ENCODE measurements around the gene TUBGCP3. TPM values are rescaled to one million over a fixed set of nuclear protein-coding genes. Genes with fewer than 3 reads are reported as not detected.
"Not testable (repeated sequence)": the region's sequence is repeated elsewhere in the genome, so short reads cannot be mapped to it uniquely, and the experiment has no call there.

The TUBGCP3 gene, protein sequence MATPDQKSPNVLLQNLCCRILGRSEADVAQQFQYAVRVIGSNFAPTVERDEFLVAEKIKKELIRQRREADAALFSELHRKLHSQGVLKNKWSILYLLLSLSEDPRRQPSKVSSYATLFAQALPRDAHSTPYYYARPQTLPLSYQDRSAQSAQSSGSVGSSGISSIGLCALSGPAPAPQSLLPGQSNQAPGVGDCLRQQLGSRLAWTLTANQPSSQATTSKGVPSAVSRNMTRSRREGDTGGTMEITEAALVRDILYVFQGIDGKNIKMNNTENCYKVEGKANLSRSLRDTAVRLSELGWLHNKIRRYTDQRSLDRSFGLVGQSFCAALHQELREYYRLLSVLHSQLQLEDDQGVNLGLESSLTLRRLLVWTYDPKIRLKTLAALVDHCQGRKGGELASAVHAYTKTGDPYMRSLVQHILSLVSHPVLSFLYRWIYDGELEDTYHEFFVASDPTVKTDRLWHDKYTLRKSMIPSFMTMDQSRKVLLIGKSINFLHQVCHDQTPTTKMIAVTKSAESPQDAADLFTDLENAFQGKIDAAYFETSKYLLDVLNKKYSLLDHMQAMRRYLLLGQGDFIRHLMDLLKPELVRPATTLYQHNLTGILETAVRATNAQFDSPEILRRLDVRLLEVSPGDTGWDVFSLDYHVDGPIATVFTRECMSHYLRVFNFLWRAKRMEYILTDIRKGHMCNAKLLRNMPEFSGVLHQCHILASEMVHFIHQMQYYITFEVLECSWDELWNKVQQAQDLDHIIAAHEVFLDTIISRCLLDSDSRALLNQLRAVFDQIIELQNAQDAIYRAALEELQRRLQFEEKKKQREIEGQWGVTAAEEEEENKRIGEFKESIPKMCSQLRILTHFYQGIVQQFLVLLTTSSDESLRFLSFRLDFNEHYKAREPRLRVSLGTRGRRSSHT
- 10 to 100 TPM; 53.9 to 59.6 TPM for total RNA-seq

DNA sequence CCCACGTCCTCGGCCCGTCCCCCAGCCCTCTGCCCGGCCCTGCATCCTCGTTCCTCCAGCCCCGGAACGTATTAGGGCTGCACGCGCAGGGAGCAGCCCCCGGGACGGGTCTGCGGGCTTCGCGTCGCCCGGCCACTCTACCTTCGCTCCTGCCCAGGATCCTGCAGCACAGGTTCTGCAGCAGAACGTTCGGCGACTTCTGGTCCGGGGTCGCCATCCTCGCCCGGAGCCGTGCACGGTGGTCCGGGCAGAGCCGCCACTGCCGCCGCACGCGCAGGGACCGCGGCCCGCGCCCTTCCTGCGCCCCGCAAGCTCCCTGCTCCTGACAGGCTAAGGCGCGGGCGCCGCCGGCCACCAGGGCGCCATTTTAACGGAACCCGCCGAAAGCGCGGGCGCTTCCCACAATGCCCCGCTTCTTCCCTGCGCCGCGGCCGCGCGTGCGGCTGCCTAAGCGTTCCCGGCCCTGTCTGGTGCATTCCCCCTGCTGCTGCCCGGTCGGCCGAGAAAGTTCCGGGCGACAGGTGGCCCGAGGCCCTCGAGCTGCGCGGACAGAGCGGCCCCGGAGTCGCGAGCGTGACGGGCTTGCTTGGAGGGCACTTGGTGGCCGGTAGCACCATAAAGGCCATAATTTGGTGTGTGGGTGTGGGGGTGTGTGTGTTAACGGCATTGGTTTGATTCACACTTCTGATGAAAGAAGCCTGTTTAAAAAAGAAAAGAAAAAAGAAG lies at the start of gene TUBGCP3:
Gene TUBGCP3, minus strand, starts transcription at position 390 of the 726 bp plus-strand sequence. Its CDS starts 173 bp downstream, at position 217.
- H3K4me1 Mint-ChIP-seq (ENCODE audit: low read depth) = peaks cover 44% of the 10 kb centered on the region
- H3K27me3 Mint-ChIP-seq (ENCODE audit: low read depth) = no peaks in the 10 kb centered on the region

DNA sequence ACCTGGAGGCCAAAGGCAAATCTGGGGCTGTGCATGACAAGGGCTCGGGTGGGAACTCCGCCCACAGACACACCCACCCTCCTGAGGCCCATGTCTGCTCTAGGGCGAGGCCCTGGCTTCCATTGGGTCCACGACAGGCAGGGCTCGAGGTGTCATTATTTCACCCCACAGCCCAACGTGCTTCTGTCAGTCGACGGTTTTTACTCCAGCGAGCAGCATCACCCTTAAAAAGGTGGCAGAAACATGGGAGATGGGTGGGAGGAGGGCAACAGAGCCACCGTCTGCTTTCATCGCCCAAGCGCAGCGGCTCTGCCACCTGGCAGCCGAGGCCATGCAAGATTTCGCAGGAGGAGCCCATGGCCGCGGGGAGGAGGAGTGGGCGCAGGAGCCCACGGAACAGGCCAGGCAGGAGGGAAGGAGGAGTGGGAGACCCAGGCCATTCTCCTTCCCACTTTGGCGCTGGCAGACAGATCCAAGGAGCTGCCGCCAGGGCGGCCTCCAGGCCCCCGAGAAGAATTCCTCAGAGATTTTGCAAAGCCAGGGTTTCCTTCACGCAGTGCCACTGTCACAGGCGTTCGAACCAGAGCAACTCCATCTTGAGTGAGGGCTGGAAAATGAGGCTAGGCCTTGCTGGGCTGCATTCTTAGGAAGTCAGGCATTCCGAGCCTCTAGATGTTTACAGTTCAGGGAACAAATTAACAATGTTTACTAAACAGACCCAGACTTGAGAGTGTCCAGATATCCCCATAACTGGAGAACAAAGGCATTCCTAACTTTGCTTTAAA lies 49.3 kb upstream of the TUBGCP3 start:
- DNase-seq (no peak), ATAC-seq (replicated peaks in 1 of 2) (no peak)
- peaks cover 30% of the 10 kb centered on the region for H3K27me3 Mint-ChIP-seq (ENCODE audit: low read depth)
- H3K27ac Mint-ChIP-seq = no peak overlapping the region
- peaks cover 11% of the 10 kb centered on the region for H3K4me1 Mint-ChIP-seq (ENCODE audit: low read depth)
- H3K36me3 Mint-ChIP-seq (ENCODE audit: insufficient read depth in 2 of 2) = no peaks in the 10 kb centered on the region
- H3K9me3 Mint-ChIP-seq = no peaks in the 10 kb centered on the region
- H3K4me3 Mint-ChIP-seq = no peak overlapping the region

More for the DNA sequence above, at the start of gene TUBGCP3:
- H3K36me3 Mint-ChIP-seq (ENCODE audit: insufficient read depth in 2 of 2) = peaks cover 4 to 7% of the 10 kb centered on the region in 2 donors
- H3K27ac Mint-ChIP-seq = peak within 1 kb of the TSS; percentile 99
- ATAC-seq (replicated peaks in 1 of 2) = peak; percentile 83 to 86
- peak within 1 kb of the TSS; percentile 88 to 97 for H3K4me3 Mint-ChIP-seq
- no peaks in the 10 kb centered on the region for H3K9me3 Mint-ChIP-seq
- peak; percentile 80 to 89 for DNase-seq

DNA sequence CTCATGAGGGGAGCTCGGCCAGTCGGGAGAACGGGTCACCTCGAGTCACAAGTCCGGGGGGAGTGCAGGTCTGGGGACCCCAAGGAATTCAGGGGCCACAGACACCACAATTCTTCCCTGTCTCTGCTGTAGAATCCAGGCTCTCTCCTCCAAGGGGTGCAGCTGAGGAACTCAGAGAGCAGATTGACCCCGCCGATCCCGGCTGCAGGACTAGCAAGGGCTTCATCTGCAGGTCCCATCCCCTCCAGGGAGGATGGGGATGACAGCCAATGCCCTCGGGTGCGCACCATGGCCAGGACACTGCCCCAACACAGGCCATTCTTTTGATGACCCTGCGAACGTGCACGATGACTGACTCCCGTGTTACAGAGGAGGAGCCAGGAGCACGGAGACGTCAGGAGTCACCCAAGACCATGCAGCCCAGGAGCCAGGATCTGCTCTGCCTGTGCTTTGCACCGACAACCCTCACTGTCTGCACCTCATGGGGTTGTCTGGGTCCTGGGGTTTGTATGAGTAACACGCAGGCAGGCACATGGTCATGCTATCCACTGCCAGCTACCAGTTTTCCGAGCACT lies 48.5 kb upstream of the TUBGCP3 start:
- no peak overlapping the region for H3K4me3 Mint-ChIP-seq
- H3K36me3 Mint-ChIP-seq (ENCODE audit: insufficient read depth in 2 of 2) = no peaks in the 10 kb centered on the region
- no peaks in the 10 kb centered on the region for H3K9me3 Mint-ChIP-seq
- DNase-seq = no peak
- no peak for ATAC-seq (replicated peaks in 1 of 2)
- peaks cover 11% of the 10 kb centered on the region for H3K4me1 Mint-ChIP-seq (ENCODE audit: low read depth)
- H3K27ac Mint-ChIP-seq = no peak overlapping the region
- peaks cover 30% of the 10 kb centered on the region for H3K27me3 Mint-ChIP-seq (ENCODE audit: low read depth)

DNA sequence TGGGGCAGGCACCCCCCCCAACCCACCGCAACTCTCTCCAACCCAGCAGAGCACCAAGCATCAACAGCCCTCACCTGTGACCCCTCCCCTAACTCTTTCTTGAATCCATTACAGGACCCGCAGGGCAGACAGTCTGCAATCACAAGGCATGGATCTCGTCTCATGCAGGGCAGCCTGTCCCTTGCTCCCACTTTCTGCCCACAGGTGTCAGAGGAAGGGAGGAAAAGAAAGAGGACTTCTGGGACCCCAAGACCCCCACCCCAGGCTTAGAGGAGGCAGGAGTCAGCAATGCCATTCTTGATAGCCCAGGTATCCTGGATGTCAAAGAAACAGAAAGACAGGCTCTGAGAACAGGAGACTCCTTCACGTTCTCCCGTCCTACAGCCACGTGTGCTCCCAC lies 47.4 kb upstream of the TUBGCP3 start:
- ATAC-seq (replicated peaks in 1 of 2) (no peak), DNase-seq (no peak)
- Mint-ChIP-seq H3K9me3 (no peaks in the 10 kb centered on the region), H3K27ac (no peak overlapping the region), H3K4me3 (no peak overlapping the region), H3K36me3 (ENCODE audit: insufficient read depth in 2 of 2) (no peaks in the 10 kb centered on the region), H3K27me3 (ENCODE audit: low read depth) (peaks cover 26% of the 10 kb centered on the region), H3K4me1 (ENCODE audit: low read depth) (peaks cover 4% of the 10 kb centered on the region)

DNA sequence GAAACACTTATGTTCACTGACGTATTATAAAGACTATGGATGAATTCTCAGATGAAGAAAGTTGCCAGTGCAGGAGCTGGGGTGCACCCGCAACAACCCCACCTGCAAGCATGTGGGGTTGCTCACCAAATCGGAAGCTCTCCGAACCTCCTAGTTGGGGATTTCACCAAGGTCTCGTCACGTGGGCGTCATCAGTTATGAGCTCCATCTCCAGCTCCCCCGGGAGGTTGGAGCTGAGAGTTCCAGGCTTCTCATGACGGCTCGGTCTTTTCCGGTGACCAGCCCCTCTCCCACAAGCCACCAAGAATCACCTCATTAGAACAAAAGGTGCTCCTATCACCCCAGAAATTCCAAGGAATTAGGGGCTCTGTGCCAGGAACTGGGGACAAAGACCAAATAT lies 46.1 kb upstream of the TUBGCP3 start:
- Mint-ChIP-seq H3K4me1 (ENCODE audit: low read depth) (no peaks in the 10 kb centered on the region), H3K36me3 (ENCODE audit: insufficient read depth in 2 of 2) (no peaks in the 10 kb centered on the region), H3K27me3 (ENCODE audit: low read depth) (peaks cover 14% of the 10 kb centered on the region), H3K4me3 (no peak overlapping the region), H3K9me3 (no peaks in the 10 kb centered on the region), H3K27ac (no peak overlapping the region)
- no peak for DNase-seq
- ATAC-seq (replicated peaks in 1 of 2) = no peak

DNA sequence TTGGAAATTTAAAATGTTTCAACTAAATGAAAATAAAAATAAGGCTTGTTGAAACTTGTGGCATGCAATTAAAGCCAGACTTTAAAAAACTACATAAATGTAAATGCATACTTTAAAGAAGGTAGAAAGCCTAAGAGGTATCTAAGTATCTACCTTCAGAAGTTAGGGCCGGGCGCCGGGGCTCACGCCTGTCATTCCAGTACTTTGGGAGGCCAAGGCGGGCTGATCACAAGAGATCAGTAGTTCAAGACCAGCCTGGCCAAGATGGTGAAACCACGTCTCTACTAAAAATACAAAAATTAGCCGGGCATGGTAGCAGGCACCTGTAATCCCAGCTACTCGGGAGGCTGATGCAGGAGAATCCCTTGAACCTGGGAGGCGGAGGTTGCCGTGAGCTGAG lies 42.3 kb upstream of the TUBGCP3 start:
- not testable (repeated sequence) for ATAC-seq (replicated peaks in 1 of 2); DNase-seq; H3K36me3 Mint-ChIP-seq (ENCODE audit: insufficient read depth in 2 of 2); H3K4me3 Mint-ChIP-seq; H3K9me3 Mint-ChIP-seq; H3K4me1 Mint-ChIP-seq (ENCODE audit: low read depth); H3K27me3 Mint-ChIP-seq (ENCODE audit: low read depth); H3K27ac Mint-ChIP-seq

DNA sequence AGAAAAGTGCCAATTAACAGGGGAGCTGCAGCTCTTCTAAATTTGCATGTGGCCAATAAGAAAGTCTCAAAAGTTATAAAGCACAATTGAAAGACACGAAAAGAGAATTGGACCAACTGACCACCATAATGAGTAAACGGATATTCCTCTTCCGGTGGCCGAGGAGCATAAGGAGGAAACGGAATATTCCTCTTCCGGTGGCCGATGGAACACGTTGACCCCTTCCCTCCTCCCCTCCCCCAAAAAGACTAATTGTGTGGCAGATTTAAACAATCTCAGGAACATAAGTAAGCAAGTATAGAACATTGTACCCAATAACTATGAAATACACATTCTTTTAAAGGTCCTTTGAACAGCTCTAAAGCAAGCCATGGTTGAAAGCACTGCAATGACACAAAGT lies 41.2 kb upstream of the TUBGCP3 start:
- Mint-ChIP-seq H3K4me3 (no peak overlapping the region), H3K27ac (no peak overlapping the region), H3K27me3 (ENCODE audit: low read depth) (no peaks in the 10 kb centered on the region), H3K36me3 (ENCODE audit: insufficient read depth in 2 of 2) (no peaks in the 10 kb centered on the region), H3K4me1 (ENCODE audit: low read depth) (no peaks in the 10 kb centered on the region), H3K9me3 (no peaks in the 10 kb centered on the region)
- ATAC-seq (replicated peaks in 1 of 2) (no peak), DNase-seq (no peak)

DNA sequence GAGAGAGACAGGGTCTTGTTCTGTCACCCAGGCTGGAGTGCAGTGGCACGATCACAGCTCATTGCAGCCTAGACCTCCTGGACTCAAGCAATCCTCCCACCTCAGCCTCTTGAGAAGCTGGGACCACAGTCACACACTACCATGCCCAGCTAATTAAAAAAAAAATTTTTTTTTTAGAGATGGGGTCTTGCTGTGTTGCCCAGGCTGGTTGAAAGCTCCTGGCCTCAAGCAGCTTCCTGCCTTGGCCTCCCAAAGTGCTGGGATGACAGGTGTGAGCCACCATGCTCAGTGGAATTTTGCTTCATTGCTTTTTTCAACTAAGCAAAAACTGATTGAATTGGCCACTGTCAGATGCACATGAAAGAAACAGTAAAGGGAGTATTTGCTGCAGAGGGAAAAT lies 39.7 kb upstream of the TUBGCP3 start:
- H3K36me3 Mint-ChIP-seq (ENCODE audit: insufficient read depth in 2 of 2); H3K4me3 Mint-ChIP-seq; H3K27ac Mint-ChIP-seq; H3K4me1 Mint-ChIP-seq (ENCODE audit: low read depth); ATAC-seq (replicated peaks in 1 of 2); H3K9me3 Mint-ChIP-seq; H3K27me3 Mint-ChIP-seq (ENCODE audit: low read depth); DNase-seq: not testable (repeated sequence)

DNA sequence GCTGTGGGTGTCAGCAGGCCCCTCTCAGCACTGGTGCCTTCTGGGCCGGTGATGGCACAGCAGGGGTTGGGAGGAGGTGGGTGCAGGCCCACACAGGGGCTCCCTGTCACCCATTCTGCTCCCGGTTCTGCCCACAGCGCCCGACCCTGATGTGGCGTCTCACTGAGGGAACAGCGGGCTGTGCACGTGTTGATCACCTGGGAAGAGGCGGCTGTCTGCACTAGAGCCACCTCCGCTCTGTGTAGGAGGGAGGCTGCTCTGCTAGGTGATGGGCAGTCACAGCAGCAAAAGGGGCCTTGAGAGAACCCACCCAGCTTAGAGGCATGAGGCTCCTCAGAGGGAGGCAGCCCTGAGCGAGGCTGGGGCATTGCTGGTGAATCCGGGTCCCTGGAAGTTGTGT lies 39.2 kb upstream of the TUBGCP3 start:
- no peak overlapping the region for H3K4me3 Mint-ChIP-seq
- H3K9me3 Mint-ChIP-seq = no peaks in the 10 kb centered on the region

DNA sequence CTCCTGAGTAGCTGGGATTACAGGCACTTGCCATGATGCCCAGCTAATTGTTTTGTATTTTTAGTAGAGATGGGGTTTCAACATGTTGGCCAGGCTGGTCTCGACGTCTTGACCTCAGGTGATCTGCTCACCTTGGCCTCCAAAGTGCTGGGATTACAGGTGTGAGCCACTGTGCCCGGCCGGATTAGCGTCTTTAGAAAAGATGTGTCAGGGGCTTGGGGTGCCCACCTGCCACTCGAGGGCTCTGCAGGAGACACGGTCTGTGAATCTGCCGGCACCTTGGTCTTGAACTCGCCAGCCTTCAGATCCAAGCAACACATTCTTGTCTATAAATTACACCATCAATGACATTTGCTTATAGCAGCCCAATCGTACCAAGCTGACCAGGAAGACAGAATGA lies 38.8 kb upstream of the TUBGCP3 start:
- ATAC-seq (replicated peaks in 1 of 2) (no peak), DNase-seq (no peak)
- no peaks in the 10 kb centered on the region for H3K9me3 Mint-ChIP-seq
- no peaks in the 10 kb centered on the region for H3K27me3 Mint-ChIP-seq (ENCODE audit: low read depth)
- no peaks in the 10 kb centered on the region for H3K4me1 Mint-ChIP-seq (ENCODE audit: low read depth)
- no peaks in the 10 kb centered on the region for H3K36me3 Mint-ChIP-seq (ENCODE audit: insufficient read depth in 2 of 2)
- no peak overlapping the region for H3K27ac Mint-ChIP-seq
- no peak overlapping the region for H3K4me3 Mint-ChIP-seq

More for the DNA sequence above, 39.2 kb upstream of the TUBGCP3 start:
- no peak for DNase-seq
- ATAC-seq (replicated peaks in 1 of 2) = no peak
- Mint-ChIP-seq H3K4me1 (ENCODE audit: low read depth) (no peaks in the 10 kb centered on the region), H3K36me3 (ENCODE audit: insufficient read depth in 2 of 2) (no peaks in the 10 kb centered on the region), H3K27me3 (ENCODE audit: low read depth) (no peaks in the 10 kb centered on the region), H3K27ac (no peak overlapping the region)

DNA sequence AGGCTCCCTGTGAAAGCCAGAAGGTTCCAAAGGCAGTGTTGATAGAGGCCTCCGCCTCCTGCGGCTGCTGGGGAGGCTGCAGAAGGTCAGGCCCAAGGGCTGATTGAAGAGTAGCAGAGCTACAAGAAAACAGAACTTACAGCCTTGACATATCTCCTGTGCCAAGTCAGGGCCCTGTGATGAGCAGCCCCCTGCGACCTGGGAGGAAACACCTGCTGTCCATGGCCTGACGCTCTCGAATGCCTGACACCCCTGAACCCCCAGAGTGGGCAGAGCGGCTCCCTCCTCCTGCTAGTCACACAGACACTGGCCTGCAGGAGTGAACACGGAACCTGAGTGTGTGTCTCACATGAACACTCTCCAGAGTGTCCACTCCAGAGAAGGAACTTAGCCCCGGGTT lies 38.2 kb upstream of the TUBGCP3 start:
- Mint-ChIP-seq H3K27ac (no peak overlapping the region), H3K9me3 (no peaks in the 10 kb centered on the region), H3K4me3 (no peak overlapping the region), H3K27me3 (ENCODE audit: low read depth) (no peaks in the 10 kb centered on the region), H3K36me3 (ENCODE audit: insufficient read depth in 2 of 2) (no peaks in the 10 kb centered on the region), H3K4me1 (ENCODE audit: low read depth) (no peaks in the 10 kb centered on the region)
- DNase-seq = no peak
- ATAC-seq (replicated peaks in 1 of 2) = no peak

DNA sequence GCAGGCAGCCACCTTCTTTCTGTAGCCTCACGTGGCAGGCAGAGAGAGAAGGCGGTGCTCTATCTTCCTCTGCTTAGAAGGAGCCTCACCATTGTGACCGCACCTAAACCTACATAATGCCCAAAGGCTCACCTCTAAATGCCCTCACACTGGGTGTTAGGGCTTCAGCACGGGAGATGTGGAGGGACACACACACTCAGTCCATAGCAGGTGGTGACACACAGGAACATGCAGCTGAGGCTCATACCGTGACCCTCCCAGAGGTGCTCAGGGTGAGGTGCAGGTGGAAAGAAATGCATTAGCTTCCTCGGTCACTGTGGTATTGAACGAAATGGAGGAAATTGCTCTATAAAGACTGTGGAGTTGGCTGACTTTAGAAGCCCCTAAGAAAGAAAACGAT lies 37.7 kb upstream of the TUBGCP3 start:
- no peak overlapping the region for H3K27ac Mint-ChIP-seq
- no peaks in the 10 kb centered on the region for H3K36me3 Mint-ChIP-seq (ENCODE audit: insufficient read depth in 2 of 2)
- no peaks in the 10 kb centered on the region for H3K9me3 Mint-ChIP-seq
- DNase-seq (no peak), ATAC-seq (replicated peaks in 1 of 2) (no peak)
- no peaks in the 10 kb centered on the region for H3K4me1 Mint-ChIP-seq (ENCODE audit: low read depth)
- H3K4me3 Mint-ChIP-seq = no peak overlapping the region
- no peaks in the 10 kb centered on the region for H3K27me3 Mint-ChIP-seq (ENCODE audit: low read depth)

All from activated T-cell treated with anti-CD3 and anti-CD28 coated beads, Interleukin-2, amount 50 U/mL, for 72 hours (primary cell).